Measurements from ENCODE around the gene MFSD11. TPM values are rescaled to one million over a fixed set of nuclear protein-coding genes. Genes with fewer than 3 reads are reported as not detected.

The MFSD11 gene
- total and polyA plus RNA-seq, 7 donors, result 10.1 to 27.4 (median 20.7) TPM

GRCh38 chr17:76748657-76749056 is 10.7 kb downstream of the MFSD11 start:
- H3K36me3 ChIP-seq (ENCODE audit: insufficient read depth in 1 of 2, low read depth in 1 of 2), result peaks cover 21 to 68% of the 10 kb centered on the region in 2 donors

GRCh38 chr17:76751416-76751993 is 13.6 kb downstream of the MFSD11 start:
- H3K4me1 ChIP-seq, result peaks cover 2% of the 10 kb centered on the region
- no peaks in the 10 kb centered on the region for H3K9me3 ChIP-seq
- peaks cover 8 to 67% of the 10 kb centered on the region in 2 donors for H3K36me3 ChIP-seq (ENCODE audit: insufficient read depth in 1 of 2, low read depth in 1 of 2)
- H3K27ac ChIP-seq, result no peak overlapping the region
- DNase-seq (no peak), ATAC-seq (no peak)
- 90 to 95% (median 91%) methylated on average over 3 of the region's 3 CpGs for WGBS, 3 donors
- intact Hi-C loops (cut with DNase I), result no loop called here
- H3K4me3 ChIP-seq, result no peak overlapping the region
- H3K27me3 ChIP-seq (ENCODE audit: insufficient read depth in 3 of 3, low read length in 2 of 3), result no peaks in the 10 kb centered on the region
- TF ChIP-seq CTCF (IDR thresholded peaks at IDR 0.05), result no peak

More at GRCh38 chr17:76748657-76749056, 10.7 kb downstream of the MFSD11 start:
- ATAC-seq (no peak), DNase-seq (no peak)
- no peak for TF ChIP-seq CTCF (IDR thresholded peaks at IDR 0.05)
- 100% methylated on average over 1 of the region's 1 CpG for WGBS, 3 donors
- no peak overlapping the region for H3K4me3 ChIP-seq
- no peaks in the 10 kb centered on the region for H3K27me3 ChIP-seq (ENCODE audit: insufficient read depth in 3 of 3, low read length in 2 of 3)
- peak overlapping the region; percentile 76 for H3K27ac ChIP-seq
- no peaks in the 10 kb centered on the region for H3K9me3 ChIP-seq
- peaks cover 5% of the 10 kb centered on the region for H3K4me1 ChIP-seq
- intact Hi-C loops (cut with DNase I), result no loop called here

- H3K4me1 ChIP-seq, result peaks cover 2% of the 10 kb centered on the region
- peaks cover 5 to 67% of the 10 kb centered on the region in 2 donors for H3K36me3 ChIP-seq (ENCODE audit: insufficient read depth in 1 of 2, low read depth in 1 of 2)
- no peaks in the 10 kb centered on the region for H3K9me3 ChIP-seq
- no peak for TF ChIP-seq CTCF (IDR thresholded peaks at IDR 0.05)
- intact Hi-C loops (cut with DNase I), result no loop called here
- no peaks in the 10 kb centered on the region for H3K27me3 ChIP-seq (ENCODE audit: insufficient read depth in 3 of 3, low read length in 2 of 3)
- ATAC-seq, result no peak
- no peak overlapping the region for H3K27ac ChIP-seq
- WGBS, 3 donors, result 78 to 85% (median 84%) methylated on average over 4 of the region's 4 CpGs
- DNase-seq, result no peak
- no peak overlapping the region for H3K4me3 ChIP-seq
These were observed 14.1 kb downstream of the MFSD11 start for GRCh38 chr17:76752006-76752405.

- DNase-seq, result no peak
- H3K4me3 ChIP-seq, result no peak overlapping the region
- no peaks in the 10 kb centered on the region for H3K27me3 ChIP-seq (ENCODE audit: insufficient read depth in 3 of 3, low read length in 2 of 3)
- intact Hi-C loops (cut with DNase I), result no loop called here
- no peak for ATAC-seq
- H3K4me1 ChIP-seq, result no peaks in the 10 kb centered on the region
- H3K36me3 ChIP-seq (ENCODE audit: insufficient read depth in 1 of 2, low read depth in 1 of 2), result peaks cover 4 to 78% of the 10 kb centered on the region in 2 donors
- WGBS, 3 donors, result 88 to 91% (median 90%) methylated on average over 12 of the region's 12 CpGs
- H3K27ac ChIP-seq, result no peak overlapping the region
- no peak for TF ChIP-seq CTCF (IDR thresholded peaks at IDR 0.05)
- no peaks in the 10 kb centered on the region for H3K9me3 ChIP-seq
These were observed 15.4 kb downstream of the MFSD11 start for GRCh38 chr17:76753061-76753961.
